ENCODE measurements around the gene WAS.
"Not testable (repeated sequence)": the region's sequence is repeated elsewhere in the genome, so short reads cannot be mapped to it uniquely, and the experiment has no call there.

The WAS gene

GRCh38 chrX:48659686-48660085, 23.9 kb upstream of the WAS start:
- not testable (repeated sequence) for H3K9ac ChIP-seq (ENCODE audit: low read depth, low read length, poor library complexity, severe bottlenecking); H3K79me2 ChIP-seq (ENCODE audit: insufficient read depth, low read length); H4K20me1 ChIP-seq (ENCODE audit: insufficient read depth, low read length, poor library complexity, severe bottlenecking); H3K27me3 ChIP-seq (ENCODE audit: insufficient read depth, low read length, poor library complexity, severe bottlenecking); H3K4me1 ChIP-seq (ENCODE audit: insufficient read depth, low read length, poor library complexity, severe bottlenecking); H3K4me3 ChIP-seq (ENCODE audit: low read length, poor library complexity, severe bottlenecking); H3K9me3 ChIP-seq (ENCODE audit: insufficient read depth, low read depth, low read length); H3K4me2 ChIP-seq (ENCODE audit: low read depth, low read length, poor library complexity, severe bottlenecking); H3K36me3 ChIP-seq (ENCODE audit: insufficient read depth, low read length); H2AFZ ChIP-seq (ENCODE audit: low read length); H3F3A ChIP-seq (ENCODE audit: low read depth); H3K9me2 ChIP-seq (replicated peaks; ENCODE audit: low read depth, low read length)

DNA sequence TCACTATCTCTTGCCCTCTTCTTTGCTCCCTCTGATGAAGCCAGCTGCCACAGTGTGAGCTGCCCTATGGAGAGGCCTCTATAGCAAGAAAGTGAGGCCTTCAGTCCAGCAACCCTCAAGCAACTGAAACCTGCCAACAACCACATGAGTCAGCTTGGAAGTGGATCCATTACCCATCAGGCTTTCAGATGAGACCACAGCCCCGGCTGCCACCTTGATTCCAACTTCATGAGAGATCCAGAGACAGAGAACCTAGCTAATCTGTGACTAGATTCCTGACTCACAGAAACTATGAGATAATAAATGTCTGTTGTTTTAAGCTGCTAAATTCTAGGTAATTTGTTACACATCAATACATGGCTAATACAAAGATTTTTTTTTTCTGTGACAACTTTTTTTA, 20.4 kb upstream of the WAS start:
- no peaks in the 10 kb centered on the region for H4K20me1 ChIP-seq (ENCODE audit: insufficient read depth, low read length, poor library complexity, severe bottlenecking)
- no peaks in the 10 kb centered on the region for H3K9me2 ChIP-seq (replicated peaks; ENCODE audit: low read depth, low read length)
- H3K36me3 ChIP-seq (ENCODE audit: insufficient read depth, low read length): no peaks in the 10 kb centered on the region
- no peaks in the 10 kb centered on the region for H3F3A ChIP-seq (ENCODE audit: low read depth)
- no peak overlapping the region for H2AFZ ChIP-seq (ENCODE audit: low read length)
- H3K4me2 ChIP-seq (ENCODE audit: low read depth, low read length, poor library complexity, severe bottlenecking): no peak overlapping the region
- no peak overlapping the region for H3K9ac ChIP-seq (ENCODE audit: low read depth, low read length, poor library complexity, severe bottlenecking)
- no peaks in the 10 kb centered on the region for H3K79me2 ChIP-seq (ENCODE audit: insufficient read depth, low read length)
- no peak for TF ChIP-seq EZH2phosphoT487 (IDR thresholded peaks at IDR 0.05; ENCODE audit: borderline replicate concordance)
- TF ChIP-seq, protein P1, sequence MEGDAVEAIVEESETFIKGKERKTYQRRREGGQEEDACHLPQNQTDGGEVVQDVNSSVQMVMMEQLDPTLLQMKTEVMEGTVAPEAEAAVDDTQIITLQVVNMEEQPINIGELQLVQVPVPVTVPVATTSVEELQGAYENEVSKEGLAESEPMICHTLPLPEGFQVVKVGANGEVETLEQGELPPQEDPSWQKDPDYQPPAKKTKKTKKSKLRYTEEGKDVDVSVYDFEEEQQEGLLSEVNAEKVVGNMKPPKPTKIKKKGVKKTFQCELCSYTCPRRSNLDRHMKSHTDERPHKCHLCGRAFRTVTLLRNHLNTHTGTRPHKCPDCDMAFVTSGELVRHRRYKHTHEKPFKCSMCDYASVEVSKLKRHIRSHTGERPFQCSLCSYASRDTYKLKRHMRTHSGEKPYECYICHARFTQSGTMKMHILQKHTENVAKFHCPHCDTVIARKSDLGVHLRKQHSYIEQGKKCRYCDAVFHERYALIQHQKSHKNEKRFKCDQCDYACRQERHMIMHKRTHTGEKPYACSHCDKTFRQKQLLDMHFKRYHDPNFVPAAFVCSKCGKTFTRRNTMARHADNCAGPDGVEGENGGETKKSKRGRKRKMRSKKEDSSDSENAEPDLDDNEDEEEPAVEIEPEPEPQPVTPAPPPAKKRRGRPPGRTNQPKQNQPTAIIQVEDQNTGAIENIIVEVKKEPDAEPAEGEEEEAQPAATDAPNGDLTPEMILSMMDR (conservative IDR thresholded peaks at IDR 0.05; ENCODE audit: low read length): no peak
- no peaks in the 10 kb centered on the region for H3K9me3 ChIP-seq (ENCODE audit: insufficient read depth, low read depth, low read length)
- no peaks in the 10 kb centered on the region for H3K27me3 ChIP-seq (ENCODE audit: insufficient read depth, low read length, poor library complexity, severe bottlenecking)
- H3K4me1 ChIP-seq (ENCODE audit: insufficient read depth, low read length, poor library complexity, severe bottlenecking): no peaks in the 10 kb centered on the region
- no peak overlapping the region for H3K4me3 ChIP-seq (ENCODE audit: low read length, poor library complexity, severe bottlenecking)

DNA sequence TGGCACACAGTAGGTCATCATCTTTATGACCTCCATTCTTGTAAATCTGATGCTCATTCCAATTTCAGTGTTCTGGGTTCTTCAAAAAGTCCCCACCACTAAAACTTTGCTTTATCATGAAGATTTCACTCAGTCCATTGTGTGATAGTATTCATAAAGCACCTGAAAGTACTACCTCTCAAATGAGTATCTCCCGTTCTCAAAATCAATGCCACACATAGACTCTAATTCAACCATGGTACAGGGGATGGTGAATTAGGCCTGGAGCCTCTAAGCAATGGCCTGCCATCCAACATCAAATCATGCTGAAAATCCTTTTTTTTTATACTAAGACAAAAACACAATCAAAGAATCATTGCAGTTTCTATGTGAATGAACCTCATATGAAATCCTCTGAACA, 19.4 kb upstream of the WAS start:
- Histone ChIP-seq H3K4me3 (ENCODE audit: low read length, poor library complexity, severe bottlenecking) (no peak overlapping the region), H3K4me2 (ENCODE audit: low read depth, low read length, poor library complexity, severe bottlenecking) (no peak overlapping the region), H3K79me2 (ENCODE audit: insufficient read depth, low read length) (no peaks in the 10 kb centered on the region), H3F3A (ENCODE audit: low read depth) (no peaks in the 10 kb centered on the region), H3K9ac (ENCODE audit: low read depth, low read length, poor library complexity, severe bottlenecking) (no peak overlapping the region), H4K20me1 (ENCODE audit: insufficient read depth, low read length, poor library complexity, severe bottlenecking) (no peaks in the 10 kb centered on the region), H3K9me2 (replicated peaks; ENCODE audit: low read depth, low read length) (no peaks in the 10 kb centered on the region), H3K27me3 (ENCODE audit: insufficient read depth, low read length, poor library complexity, severe bottlenecking) (no peaks in the 10 kb centered on the region), H3K4me1 (ENCODE audit: insufficient read depth, low read length, poor library complexity, severe bottlenecking) (no peaks in the 10 kb centered on the region), H2AFZ (ENCODE audit: low read length) (no peak overlapping the region), H3K36me3 (ENCODE audit: insufficient read depth, low read length) (no peaks in the 10 kb centered on the region), H3K9me3 (ENCODE audit: insufficient read depth, low read depth, low read length) (no peaks in the 10 kb centered on the region)
- TF ChIP-seq, protein P1 (conservative IDR thresholded peaks at IDR 0.05; ENCODE audit: low read length): no peak
- TF ChIP-seq EZH2phosphoT487 (IDR thresholded peaks at IDR 0.05; ENCODE audit: borderline replicate concordance): no peak

- no peaks in the 10 kb centered on the region for H3K4me1 ChIP-seq (ENCODE audit: insufficient read depth, low read length, poor library complexity, severe bottlenecking)
- H3K79me2 ChIP-seq (ENCODE audit: insufficient read depth, low read length): no peaks in the 10 kb centered on the region
- no peaks in the 10 kb centered on the region for H3K36me3 ChIP-seq (ENCODE audit: insufficient read depth, low read length)
- H3K9me2 ChIP-seq (replicated peaks; ENCODE audit: low read depth, low read length): no peaks in the 10 kb centered on the region
- no peak overlapping the region for H3K4me2 ChIP-seq (ENCODE audit: low read depth, low read length, poor library complexity, severe bottlenecking)
- no peaks in the 10 kb centered on the region for H3F3A ChIP-seq (ENCODE audit: low read depth)
- H3K9ac ChIP-seq (ENCODE audit: low read depth, low read length, poor library complexity, severe bottlenecking): no peak overlapping the region
- no peaks in the 10 kb centered on the region for H4K20me1 ChIP-seq (ENCODE audit: insufficient read depth, low read length, poor library complexity, severe bottlenecking)
- H3K4me3 ChIP-seq (ENCODE audit: low read length, poor library complexity, severe bottlenecking): no peak overlapping the region
- no peak overlapping the region for H2AFZ ChIP-seq (ENCODE audit: low read length)
- H3K9me3 ChIP-seq (ENCODE audit: insufficient read depth, low read depth, low read length): no peaks in the 10 kb centered on the region
- H3K27me3 ChIP-seq (ENCODE audit: insufficient read depth, low read length, poor library complexity, severe bottlenecking): no peaks in the 10 kb centered on the region
- no peak for TF ChIP-seq EZH2phosphoT487 (IDR thresholded peaks at IDR 0.05; ENCODE audit: borderline replicate concordance)
- TF ChIP-seq, protein P1 (conservative IDR thresholded peaks at IDR 0.05; ENCODE audit: low read length): no peak
Measured at GRCh38 chrX:48665991-48666390, 17.6 kb upstream of the WAS start.
